GM08714 (cell line): ENCODE data around the gene ZNF710.

Experiments used
- H3K4me3 ChIP-seq: fragments of 200-500 bp; sonication (Bioruptor generic); 2 replicates; pipeline ENCODE4 v1.5.1; 2014; ENCODE audit warnings: mild to moderate bottlenecking, low read length, inconsistent platforms
- ZNF274 ChIP-seq: IDR thresholded peaks from 2 replicates; pipeline ENCODE4 v1.6.1; 2012; ENCODE audit warnings: mild to moderate bottlenecking, low read depth, low read length

ZNF710 gene

DNA sequence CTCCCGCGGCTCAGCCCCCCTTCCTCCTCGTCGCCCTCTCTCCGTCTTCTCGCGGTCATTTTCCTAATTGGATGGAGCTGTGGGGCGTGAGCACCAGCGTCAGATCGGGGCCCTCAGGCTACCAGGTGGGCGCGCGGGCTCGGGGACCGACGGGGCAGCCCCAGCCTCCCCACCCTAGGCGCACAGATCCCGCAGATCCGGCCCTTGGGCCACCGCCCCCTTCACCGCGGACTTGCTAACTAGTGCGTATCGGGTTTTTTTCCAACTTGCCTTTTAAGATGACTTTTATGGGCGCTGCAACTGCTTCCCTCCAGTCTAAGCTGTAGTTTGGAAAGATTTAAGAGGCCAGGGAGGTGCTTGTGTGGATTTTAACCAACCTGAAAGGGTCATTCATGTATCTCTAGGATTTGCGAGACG lies 1.3 kb downstream of the ZNF710 start:
- no peak for TF ChIP-seq ZNF274

DNA sequence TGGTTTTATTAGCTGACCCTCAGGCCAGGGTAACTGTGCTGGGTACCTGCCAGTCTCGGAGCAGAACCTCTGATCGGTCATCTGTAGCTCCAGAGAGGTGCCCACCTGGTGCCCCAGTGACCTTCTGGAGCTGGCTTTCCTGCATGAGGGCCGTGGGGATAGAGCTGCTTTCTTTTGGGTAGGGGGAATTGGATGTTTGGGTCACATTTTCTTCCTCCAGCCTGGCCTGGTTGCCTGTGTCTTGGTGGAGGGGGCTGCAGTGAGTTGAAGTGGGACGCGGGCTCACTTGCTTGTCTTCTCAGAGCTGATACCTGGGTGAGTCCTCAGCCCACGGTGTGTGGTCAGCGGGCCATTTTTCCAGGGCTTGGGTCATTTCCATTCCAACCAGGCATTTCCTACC lies 2.6 kb downstream of the ZNF710 start:
- no peak for TF ChIP-seq ZNF274
- no peak overlapping the region for H3K4me3 ChIP-seq

More for the DNA sequence above, 1.3 kb downstream of the ZNF710 start:
- H3K4me3 ChIP-seq, result peak overlapping the region; percentile 80

DNA sequence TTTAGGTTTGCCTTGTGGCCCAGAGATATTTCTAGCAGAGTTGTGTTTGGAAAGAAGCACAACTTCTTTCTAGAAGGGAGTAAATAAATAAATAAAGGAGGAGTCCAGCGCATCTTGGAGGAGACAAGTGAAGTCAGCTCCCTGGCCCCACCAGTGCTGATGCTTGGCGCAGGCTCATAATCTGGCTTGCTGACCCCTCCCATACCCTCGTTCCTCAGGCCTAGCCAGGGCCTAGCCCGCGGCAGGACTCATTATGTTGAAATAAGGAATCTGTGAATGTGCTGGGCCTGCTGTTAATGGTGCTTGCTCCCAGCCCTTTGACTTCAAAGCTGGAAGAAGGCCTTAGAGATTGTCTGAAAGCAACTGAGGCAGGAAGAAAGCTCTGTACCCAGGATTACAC lies 3.1 kb downstream of the ZNF710 start:
- TF ChIP-seq ZNF274, result no peak
- no peak overlapping the region for H3K4me3 ChIP-seq

DNA sequence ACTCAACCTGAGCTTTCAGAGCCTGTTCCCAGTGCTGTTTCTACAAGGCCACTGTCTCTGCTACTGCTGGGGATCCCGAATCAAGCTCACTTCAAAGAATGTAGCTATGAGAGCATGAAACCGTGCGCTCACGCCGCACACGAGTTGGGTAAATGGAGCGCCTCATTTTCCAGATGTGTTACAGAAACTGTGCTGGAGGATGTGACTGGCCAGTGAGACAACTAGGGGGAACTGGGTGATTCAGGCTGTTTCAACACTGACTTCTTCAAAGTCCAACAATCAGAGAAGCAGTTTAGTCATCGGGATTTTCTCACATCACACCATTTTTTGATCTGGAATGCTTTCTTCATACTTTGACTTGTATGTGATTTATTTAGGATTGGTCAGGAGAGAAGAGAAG lies 3.5 kb downstream of the ZNF710 start:
- no peak overlapping the region for H3K4me3 ChIP-seq
- TF ChIP-seq ZNF274, result no peak

DNA sequence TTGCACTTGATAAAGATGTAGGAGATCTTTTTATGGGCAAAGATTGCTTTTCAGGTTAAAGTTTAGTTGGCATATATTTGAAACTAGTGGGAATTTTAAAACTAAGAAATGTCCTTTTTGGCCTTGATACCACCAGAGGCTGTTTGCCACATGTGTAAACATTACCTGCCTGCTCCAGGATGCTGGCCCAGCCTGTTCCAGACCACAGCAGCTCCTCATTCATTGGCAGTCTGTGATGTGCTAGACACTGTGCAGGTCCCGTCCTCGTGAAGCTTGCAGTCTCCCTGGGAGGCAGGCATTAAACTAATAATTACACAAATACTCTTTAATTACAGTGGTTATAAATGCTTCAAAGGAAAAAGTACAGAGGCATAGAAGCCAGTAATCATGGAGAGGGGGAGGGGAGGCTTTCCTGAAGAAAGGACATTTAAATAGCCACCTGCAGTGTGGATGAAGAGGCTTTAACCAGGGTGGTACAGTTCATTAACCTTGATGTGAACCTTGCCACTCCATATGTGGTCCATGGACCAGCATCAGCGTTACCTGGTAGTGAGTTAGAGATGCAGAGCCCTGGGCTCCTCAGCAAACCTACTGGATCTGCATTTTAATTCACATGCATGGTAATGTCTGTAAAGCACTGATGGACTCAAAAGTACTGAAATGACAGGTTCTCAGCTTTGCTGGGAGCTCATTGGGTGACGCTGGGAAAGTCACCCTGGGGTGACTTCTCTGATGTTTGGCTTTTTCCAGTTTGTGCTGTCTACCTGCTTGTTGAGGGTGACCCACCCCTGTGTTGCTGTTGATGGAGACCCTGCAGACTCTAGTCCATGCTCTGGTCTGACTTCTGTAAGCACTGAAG lies 5.3 kb downstream of the ZNF710 start:
- no peak overlapping the region for H3K4me3 ChIP-seq
- TF ChIP-seq ZNF274, result no peak

DNA sequence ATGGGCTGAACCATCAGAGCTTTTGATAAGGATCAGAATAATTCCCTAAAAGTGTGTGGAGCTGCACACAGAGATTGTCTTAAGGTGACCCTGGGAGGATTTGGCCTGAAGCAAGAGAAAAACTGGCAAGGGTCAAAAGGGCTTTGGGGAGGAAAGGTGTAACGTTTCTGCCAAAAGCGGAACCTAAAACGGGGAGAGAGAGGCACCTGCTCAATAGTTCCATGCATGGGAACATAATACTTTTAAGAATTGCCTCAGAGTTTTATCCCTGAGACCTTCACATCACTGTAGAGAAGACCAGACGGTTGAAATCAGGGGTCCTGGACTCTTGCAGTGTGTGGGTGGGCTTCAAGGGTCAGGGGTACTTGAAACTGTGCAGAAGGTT lies 5.9 kb downstream of the ZNF710 start:
- no peak overlapping the region for H3K4me3 ChIP-seq
- TF ChIP-seq ZNF274, result no peak

DNA sequence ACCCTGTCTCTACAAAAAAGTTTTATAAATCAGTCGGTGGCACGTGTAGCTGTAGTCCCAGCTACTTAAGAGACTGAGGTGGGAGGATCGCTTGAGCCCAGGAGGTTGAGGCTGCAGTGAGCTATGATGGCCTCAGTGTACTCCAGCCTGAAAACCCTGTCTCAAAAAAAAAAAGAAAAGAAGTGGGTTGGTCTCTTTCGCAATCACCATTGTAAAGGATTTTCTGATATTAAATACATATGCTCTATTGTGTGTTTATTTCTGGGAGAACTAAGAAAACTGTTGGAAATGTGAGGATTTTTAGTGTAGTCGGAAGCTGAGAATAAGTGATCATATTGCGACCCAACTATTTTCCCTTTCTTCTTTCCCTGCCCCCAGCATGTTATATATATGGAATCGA lies 7.5 kb downstream of the ZNF710 start:
- H3K4me3 ChIP-seq, result no peak overlapping the region
- no peak for TF ChIP-seq ZNF274

DNA sequence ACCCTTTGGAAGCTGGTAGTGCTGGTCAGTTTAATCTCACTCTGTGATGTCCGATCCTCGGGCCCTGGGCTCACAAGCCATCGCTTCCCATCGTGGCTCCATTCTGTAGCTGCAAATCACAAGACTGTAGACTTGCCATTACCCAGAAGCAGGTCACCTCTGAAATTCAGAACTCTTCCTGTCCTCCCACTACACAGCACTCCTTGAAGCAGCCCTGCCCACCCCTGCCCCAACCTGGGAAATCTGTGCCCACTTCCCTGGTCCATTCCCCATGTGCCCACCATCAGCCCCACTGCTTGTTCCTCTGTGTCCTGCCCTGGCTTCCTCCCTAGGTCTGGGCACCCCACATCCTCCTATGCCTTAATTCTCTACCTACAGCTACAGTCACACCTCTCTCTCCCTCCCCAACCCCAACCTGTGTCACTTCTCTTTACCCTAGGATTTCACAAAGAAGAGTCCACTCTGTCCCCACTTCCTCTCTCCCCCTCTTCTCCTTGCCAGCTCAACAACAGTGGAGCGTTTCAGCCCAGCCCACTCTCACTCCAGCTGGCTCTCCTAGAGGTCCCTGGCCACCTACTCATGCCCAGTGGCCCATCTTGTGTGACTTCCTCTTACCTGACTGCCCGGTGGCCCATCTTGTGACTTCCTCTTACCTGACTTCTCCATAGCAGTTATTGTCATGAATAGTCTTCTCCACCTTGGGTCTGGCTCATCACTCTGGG lies 8.3 kb downstream of the ZNF710 start:
- H3K4me3 ChIP-seq, result no peak overlapping the region
- TF ChIP-seq ZNF274, result no peak

DNA sequence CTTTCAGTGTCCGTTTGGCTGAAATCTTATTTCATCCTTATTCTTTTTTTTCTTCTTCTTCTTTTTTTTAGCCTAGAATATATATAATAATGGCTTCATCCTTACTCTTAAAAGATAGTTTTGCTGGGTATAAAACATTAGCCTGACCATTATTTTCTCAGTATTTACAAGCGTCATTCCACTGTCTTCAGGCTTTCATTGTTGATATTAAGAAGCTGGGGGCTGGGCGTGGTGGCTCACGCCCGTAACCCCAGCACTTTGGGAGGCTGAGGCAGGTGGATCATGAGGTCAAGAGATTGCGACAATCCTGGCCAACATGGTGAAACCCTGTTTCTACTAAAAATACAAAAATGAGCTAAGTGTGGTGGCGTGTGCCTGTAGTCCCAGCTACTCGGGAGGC lies 10.6 kb downstream of the ZNF710 start:
- TF ChIP-seq ZNF274, result no peak

DNA sequence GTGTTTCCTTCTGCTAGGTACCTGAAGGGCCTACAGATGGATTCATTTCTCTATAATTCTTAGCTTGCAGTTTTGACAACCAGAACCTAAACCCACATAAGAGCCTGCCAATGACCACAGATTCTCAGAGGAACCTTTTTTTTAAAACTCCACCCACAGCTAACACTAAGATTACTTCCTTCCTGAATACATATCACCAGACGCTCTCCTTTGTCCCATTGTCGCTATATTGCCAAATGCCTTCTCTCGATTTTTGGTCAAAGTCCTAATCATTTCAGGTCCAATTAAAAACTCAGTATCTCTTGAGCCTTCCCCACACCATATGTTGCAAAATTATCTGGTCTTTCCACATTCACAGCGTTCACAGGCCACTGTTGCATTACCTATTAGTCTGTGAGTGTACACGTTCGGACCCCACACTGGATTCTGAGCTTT lies 12.4 kb downstream of the ZNF710 start:
- H3K4me3 ChIP-seq, result no peak overlapping the region
- TF ChIP-seq ZNF274, result no peak

More for the DNA sequence above, 10.6 kb downstream of the ZNF710 start:
- H3K4me3 ChIP-seq, result no peak overlapping the region

DNA sequence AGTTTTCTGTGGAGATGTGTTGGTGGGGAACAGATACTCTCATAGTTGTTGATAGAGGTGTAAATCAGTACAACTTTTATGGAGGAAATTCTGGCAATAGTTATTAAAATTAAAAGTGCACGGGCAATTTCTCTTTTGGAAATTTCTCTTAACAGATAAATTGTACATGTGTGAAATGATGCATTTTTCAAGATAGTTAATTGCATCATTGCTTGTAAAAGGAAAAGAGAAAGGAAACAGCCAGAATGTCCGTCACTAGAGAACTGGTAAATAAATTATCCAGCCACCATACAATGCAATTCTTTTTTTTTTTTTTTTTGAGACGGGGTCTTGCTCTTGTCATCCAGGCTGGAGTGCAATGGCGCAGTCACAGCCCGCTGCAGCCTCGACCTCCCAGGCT lies 14.2 kb downstream of the ZNF710 start:
- H3K4me3 ChIP-seq, result no peak overlapping the region
- TF ChIP-seq ZNF274, result no peak

DNA sequence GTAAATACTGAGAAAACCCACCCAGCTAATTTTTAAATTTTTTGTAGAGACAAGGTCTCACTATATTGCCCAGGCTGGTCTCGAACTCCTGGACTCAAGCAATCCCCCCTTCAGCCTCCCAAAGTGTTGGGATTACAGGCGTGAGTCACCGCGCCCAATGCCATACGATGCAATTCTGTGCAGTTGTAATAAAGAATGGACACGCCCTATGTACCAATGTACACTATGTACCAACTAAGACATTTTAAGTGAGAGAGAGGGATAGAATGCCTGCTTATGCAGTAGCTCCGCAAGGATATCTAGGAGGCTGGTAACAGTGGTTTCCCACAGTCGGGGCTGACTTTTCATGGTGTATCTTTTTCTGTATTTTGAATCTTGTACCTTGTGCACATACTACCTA lies 14.6 kb downstream of the ZNF710 start:
- H3K4me3 ChIP-seq, result no peak overlapping the region
- no peak for TF ChIP-seq ZNF274

DNA sequence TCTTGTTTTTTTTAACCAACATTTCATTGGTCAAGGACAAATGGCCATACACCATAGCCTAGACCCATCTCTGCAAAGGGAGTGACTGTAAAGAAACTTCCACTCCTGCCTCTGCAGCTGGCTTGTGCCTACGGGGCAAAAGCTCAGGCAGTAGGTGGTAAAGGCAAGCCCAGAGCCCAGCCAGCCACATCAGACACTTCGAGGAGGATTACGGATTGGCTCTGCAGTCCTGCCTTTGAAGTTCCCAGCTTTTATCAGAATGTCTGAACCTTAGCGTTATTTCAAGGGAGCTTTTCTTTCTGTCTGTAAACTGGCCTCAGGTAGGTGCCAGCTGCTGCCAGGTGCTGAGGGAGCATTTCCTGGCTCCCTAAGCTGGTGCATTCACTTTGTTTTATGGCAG lies 15.6 kb downstream of the ZNF710 start:
- H3K4me3 ChIP-seq, result no peak overlapping the region
- no peak for TF ChIP-seq ZNF274

DNA sequence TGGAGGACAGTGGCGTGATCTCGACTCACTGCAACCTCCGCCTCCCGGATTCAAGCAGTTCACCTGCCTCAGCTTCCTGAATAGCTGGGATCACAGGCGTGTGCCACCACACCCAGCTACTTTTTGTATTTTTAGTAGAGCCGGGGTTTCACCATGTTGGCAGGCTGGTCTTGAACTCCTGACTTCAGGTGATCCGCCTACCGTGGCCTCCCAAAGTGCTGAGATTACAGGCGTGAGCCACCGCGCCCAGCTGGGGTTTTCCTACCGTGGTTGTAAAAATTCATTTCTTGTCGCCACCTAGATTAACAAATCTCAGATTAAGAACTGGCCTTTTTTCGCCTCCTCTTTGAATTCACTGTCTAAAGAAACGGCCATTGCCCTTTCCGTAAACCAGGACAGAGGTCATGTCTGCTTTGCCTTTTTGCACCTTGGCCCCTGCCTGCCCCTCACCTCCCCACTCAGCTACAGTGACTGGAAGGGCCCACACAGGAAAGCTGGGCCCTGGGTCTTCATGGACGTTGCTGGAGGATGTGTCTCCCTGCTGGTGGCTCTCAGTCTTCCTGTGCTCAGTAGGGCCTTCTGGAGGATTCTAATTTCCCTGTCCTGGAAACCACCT lies 17.2 kb downstream of the ZNF710 start:
- H3K4me3 ChIP-seq, result no peak overlapping the region
- TF ChIP-seq ZNF274, result no peak

DNA sequence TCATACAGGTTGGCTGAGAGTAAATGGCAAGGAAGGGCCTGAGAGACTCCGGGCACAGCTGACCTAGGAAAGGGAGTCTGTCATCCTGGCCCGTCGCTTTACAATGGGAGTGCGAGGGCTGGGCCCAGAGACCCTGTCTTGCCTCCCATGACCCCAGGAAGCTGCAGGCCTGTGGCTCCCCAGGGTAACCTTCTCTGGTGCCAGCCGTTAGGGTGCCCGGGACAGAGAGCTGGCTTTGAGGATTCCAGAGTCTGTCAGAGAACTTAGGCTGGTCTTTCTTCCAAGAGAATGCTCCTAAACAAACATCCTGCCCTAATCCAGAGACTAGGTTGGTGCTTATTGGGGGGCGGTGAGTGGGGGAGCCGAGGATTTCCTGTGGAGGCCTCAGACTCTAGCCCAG lies 18.5 kb downstream of the ZNF710 start:
- TF ChIP-seq ZNF274, result no peak
- H3K4me3 ChIP-seq, result peak overlapping the region; percentile 20; the same call in 1 of the 2 replicates
